NCI-H2029 (cell line): Measurements from ENCODE around the gene NOS1AP.
"Not testable (repeated sequence)": the region's sequence is repeated elsewhere in the genome, so short reads cannot be mapped to it uniquely, and the experiment has no call there.

Experiments
- DNase-seq: peaks from one replicate; lab custom pipeline; 2025; lab: John Stamatoyannopoulos, UW

The NOS1AP gene

DNA sequence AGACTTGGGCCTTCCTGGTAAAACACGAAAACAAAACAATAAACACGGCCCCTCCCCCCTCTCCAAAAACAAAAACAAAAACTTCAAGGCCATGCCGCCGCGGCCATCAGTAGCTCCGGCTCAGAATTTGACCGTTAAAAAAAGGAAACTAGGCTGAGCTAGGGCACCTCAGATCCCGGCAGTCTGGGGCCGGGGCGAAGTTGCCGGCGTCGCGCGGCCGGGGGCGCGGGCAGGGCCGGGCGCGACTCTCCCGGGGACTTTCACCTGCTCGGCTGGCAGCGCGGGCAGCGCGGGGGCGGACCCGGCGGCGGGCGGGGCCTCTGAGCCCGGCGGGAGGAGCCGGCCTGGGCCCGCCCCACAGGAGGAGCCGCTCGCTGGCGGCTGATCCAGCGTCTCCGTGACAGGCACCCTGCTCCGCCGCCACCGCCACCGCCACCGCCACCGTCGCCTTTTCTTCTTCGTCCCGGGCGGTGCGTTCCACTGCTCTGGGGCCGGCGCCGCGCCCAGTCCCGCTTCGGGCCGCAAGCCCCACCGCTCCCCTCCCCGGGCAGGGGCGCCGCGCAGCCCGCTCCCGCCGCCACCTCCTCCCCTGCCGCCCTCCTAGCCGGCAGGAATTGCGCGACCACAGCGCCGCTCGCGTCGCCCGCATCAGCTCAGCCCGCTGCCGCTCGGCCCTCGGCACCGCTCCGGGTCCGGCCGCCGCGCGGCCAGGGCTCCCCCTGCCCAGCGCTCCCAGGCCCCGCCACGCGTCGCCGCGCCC, at the start of gene NOS1AP:
Gene NOS1AP (plus strand): TSS at position 358 of the 760 bp plus-strand sequence. CDS start 487 bp downstream, outside the sequence.
- DNase-seq: peak; percentile 56

DNA sequence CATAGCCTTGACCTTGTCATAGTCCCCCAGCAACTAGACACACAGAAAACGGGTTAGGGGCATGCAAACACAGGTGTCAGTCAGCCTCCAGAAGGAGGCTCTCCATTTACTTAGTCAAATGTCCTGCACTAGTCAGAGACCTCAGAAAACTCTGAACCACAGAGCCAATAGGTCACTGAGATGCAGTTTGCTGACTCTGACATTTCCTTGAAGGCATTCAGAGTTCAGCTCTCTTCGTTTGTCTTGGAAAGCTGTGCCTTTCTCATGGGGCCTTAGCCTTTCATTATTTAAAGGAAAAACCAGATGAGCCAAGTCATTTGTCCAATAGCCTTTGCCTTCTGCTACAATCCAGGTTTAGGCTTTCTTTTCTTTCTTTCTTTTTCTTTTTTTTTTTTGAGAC, 49.3 kb upstream of the NOS1AP start:
- DNase-seq: no peak

DNA sequence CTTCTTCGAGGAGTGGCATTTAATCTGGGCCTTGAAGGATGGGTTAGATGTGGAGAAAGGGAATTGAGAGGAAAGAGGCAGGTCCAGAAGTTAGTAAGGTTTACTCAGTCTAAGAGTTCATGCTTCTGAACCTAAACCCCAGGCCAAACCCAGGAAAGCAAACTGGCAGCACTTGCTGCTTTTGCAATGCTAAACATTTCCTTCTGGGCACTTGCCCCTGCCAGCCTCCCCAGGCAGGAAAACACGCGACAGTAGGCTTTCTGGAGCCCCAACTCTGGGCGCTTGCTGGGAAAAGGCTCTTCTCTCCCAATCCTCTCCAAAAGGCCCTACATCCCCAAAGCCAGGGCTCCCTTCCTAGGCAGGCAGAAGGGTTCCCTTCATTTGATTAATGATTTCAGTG, 48.4 kb upstream of the NOS1AP start:
- DNase-seq: no peak

DNA sequence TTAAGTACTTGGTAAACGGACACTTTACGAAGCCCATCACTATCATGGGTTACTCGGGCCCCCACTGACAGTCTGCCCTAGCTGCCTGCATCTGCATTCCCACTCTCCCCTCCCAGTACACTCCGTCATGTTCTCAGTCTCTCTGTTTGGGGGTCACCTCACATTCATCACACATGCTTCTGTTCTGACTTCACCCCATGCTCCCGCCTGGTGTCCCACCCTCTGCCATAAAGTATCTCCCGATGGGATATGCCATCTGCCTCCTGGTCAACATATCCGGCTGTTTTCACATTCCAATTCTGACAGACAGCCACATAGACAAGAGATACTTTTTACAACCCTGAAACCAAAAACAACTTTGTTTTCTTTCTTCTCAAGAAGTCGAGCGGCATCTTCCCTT, 46.9 kb upstream of the NOS1AP start:
- DNase-seq: no peak

DNA sequence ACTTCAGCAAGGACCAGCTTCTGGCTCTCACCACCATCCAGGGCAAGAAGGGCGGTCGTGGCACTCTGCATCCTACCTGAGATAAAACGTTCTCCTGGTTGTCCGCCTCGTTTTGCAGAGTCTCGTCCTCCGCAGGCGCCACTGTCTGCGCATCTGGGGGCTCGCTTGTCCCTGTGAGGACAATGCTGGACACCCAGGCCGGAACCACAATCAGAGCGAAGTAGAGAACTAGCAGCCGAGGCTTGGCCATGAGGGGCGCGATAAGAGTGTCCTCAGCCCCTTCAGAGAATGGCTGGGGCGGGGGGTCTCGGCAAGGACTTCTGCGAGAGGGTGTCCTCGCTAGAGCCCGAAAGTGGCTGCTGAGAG, 46.3 kb upstream of the NOS1AP start:
- no peak for DNase-seq

DNA sequence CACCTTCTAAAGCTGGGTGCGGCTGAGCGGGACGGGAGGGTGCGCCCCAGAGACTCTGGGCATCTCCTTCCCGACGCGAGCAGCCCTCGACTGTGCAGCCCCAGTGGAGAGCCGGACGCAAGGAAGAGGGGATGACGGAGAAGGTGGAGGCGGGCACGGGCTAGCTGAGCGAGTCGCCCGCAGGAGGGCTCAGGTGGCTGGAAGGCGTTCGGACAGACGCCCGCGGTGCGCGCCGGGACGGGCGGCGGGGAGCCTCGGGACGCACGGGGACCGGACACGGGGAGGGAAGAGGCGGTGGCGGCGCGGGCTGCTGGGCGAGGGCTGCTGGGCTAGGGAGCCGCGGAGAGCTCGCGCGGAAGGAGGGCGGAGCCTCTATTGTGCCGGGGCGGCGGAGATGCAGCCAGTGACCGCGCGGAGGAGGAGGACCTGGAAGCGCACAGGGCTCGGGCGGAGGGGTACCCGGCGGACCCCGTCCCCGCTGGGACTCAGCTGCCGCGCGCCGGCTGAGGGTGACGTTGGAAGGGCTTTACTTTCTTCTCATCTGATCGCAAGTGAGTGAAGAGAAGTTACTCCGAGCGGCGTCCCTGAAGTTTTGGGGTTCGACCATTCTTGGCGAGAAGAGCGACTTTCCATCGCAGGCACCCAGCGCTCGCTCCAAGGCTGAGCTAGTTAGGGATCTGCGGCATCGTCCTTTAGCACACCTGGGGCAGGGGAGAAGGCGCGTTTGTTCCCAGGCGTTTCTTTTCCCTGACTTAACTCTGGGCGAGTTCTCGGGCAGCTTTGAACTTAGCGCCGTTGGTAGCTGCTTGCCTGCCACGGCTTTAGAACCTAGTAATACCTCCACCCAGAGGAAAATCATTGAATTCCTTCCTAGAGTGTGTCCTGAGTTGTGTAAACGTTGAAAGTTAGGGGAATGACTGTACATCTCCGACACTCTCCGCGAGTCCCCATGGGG, 45.7 kb upstream of the NOS1AP start, which contains the start of gene OLFML2B:
Gene OLFML2B (minus strand): TSS at position 323 of the 955 bp plus-strand sequence. CDS start 439 bp downstream, outside the sequence.
- peak; percentile 25 for DNase-seq

DNA sequence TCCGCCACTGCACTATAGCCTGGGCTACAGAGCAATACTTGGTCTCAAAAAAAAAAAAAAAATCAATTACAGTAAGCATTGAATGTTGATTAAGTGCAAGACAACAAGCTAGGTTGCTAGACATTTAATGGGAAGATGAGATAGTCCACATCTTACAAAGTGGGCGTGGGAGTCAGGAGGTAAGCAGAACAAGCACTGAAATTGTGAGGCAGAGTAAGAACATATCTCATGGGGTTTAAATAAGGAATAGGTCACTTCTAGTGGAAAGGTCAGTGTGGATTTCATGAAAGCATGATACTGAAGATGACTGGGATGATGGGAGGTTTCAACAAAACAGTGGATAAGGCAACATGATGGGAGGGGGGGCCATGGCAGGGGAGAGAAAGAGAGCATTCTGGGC, 44.0 kb upstream of the NOS1AP start:
- DNase-seq: no peak

DNA sequence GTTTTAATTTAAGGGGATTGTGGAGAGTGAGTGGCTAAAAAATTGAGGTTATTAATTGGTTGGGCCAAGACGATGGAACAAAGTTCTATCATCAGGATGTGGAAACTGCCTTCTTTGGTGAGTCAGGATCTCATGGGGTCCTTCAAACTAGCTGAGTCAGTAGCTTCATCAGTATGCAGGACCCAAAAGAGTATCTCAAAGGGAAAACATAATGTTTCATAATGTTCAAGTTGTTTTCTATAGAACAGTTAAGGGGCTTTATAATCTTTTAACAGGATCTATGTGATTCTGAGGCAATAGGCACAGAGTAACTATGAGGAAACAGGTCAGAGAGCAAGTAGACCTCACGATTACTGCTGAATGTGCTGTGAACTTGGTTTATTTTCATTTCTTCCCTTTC, 42.6 kb upstream of the NOS1AP start:
- DNase-seq: no peak

DNA sequence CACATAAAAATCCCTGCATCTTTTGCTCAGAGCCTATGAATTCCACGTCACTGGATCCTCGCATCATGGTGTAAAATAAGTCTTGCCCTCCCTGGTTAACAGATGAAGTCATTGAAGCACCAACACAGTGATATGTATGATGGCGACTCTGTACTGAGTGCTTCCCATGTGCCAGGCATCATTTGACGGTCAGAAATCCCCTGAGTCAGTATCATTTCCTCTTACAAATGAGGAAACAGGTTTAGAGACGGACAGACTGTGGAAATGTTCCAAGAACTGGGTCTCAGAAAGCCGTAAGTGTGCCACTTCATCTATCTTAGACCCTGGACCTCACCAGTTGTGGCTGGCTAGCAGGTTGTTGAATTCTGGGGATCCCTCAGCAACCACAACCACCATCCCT, 40.8 kb upstream of the NOS1AP start:
- no peak for DNase-seq

DNA sequence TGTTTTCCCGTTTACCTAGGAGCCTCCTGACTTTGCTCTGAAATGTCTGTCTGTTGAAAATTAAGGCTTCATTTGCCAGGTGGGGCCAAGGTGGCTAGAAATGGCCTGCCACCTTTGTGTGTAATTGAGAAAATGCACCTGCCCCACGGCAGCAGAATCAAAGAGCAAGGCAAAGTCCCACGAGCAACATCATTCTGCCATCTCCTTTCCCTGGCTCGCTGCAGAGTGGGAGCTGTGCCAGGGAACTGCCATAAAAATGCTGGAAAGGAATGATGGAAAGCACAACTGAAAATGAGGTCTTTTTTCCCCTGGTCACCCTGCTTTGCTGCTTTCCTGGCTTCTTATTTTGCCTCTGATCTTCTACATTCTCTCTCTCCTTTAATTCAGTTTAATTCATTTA, 40.3 kb upstream of the NOS1AP start:
- DNase-seq: no peak

DNA sequence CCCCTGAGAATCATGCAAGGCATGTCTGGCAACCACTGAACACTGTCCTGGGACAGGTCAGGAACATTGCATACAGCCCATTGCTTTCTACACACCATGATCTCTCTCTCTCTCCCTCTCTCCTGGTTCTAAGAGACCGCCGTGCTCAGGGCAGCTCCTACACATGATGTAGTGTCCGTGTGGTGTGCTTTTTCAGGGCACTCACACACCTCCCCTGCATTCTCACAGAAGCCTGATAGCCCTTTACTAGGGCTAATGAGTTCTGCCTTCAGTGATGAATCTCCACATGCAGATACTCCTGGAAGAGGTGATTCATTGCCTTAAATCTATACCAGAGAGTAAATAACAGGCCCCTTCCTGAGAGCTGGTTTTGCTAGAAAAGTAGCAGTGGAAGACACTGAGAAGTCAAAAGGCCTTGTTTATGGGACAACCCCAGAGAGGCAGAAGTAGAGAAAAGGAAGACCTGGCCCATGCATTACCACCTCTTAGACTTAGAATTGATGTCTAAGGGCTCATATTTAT, 38.7 kb upstream of the NOS1AP start:
- no peak for DNase-seq

DNA sequence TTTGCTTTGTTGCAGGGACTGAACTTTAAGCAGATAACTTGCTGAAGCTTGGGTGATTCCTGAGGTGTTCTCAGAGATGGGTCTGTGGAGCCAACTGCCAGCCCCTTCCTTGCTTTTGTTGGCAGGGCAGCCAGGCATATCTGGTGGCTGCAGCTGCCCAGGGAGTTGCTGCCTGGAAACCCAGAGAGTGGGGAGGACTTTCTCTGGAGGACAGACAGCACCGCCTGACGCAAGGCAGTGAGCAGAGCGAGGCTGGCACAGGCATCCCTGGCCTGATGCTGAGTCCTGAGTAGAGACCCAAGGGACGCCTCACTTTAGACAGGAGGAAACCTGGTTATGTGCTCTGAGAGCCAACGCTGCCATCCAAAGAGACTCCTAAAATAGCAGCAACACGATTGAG, 36.1 kb upstream of the NOS1AP start:
- no peak for DNase-seq

DNA sequence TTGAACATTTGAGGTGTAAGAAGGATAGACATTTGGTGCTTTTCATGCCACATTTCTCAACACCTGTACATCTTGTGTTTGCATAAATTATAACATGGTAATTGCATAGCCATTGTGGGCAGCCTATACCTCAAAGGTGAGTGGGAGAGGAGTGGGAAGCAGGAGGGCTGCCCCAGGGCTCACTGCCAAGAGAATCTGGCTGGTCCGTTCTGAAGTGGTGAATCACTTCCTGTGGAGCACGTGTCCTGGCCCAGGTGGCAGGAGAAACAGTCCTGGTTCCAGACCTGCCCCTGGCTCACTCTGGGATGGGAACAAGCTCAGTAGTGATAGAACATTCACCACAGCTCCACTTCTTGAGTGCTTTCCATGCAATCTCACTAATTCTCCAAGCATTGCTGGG, 34.2 kb upstream of the NOS1AP start:
- peak; percentile 76 for DNase-seq

DNA sequence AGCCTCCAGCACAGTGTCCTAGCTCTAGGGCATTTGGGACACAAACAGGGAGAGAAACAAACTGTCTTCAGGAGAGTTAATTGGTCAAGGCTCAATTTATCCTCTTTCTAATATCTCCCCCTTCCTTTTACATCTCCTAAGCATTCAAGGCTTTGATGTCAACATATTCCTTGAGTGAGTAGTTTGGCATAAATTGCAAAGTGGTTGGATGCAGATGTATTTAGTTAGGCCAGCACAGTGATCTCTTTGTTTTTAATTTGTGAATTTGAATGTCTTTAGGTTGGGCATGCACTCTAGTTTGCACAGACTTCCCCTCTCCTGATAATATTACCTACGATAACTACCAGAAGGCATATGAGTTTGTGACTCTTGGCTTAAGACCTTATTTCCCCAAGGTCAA, 33.3 kb upstream of the NOS1AP start:
- DNase-seq: no peak

DNA sequence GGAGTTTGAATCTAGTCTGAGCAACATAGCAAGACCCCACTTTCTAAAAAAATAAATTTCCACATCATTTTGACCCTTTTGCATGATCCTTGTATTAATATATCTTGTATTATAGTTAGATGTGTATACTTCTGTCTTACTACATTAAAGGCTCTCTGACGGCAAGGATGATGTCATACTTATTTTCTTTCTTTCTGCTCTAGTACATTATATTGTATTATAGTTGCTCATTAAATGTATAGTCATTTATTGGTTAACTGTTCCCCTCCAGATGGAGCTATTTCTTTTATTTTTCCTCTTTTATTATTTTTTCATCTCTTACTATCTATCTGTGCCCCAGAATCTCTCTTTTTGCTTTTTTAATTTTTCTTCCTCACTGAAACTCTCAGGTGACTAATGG, 30.9 kb upstream of the NOS1AP start:
- no peak for DNase-seq

DNA sequence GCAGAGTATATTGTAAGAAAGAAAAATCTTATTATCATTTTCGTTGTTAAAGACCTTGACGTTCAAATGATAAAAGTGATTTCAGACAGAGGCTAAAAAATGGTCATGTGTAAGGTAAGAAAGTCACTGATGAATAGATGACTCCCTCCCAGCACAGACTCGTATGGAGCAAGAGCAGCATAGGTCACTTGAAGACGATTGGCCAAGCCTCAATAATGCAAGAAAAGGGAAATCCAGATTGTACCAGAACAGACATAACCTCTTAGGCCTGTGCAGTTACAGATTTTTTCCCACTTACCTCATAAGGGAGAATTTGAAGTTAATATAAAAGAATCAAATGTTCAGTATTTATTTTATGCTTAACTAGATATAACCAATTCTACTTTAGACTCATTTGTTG, 29.5 kb upstream of the NOS1AP start:
- no peak for DNase-seq

DNA sequence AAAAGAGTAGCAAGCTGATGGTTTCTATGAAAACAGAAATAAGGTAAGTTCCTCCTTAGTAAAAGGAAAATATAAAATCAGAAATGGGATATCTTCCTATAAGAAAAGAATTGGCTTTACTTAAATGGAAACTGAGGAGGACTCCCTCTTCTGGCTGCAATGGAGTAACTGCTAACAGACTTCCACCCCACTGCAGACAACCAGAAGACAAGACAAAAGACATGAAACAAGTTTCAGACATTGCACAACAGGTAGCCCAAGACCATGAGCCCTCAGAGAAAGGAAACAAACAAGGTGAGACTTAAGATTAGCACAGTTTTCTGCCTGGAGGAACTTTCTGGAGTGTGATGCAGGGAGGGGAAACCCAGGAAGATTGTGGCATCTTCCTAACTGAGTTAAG, 28.8 kb upstream of the NOS1AP start:
- no peak for DNase-seq

DNA sequence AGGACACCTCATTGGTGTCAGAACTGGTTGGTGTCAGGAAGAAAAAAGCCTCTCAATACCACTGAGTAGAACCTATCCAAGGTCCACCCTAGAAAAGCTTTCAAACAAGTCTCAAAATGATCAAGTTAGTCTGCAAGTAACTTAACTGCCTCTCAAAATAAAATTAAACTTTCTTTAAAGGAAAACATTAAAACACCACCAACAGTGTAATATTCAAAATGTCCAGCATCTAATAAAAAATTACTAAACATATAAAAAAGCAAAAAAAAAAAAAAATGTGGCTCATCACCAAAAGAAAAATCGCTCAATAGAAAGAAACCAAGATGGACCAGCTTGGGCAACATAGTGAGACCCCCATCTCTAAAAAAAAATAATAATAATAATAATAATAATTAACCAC, 27.1 kb upstream of the NOS1AP start:
- no peak for DNase-seq

DNA sequence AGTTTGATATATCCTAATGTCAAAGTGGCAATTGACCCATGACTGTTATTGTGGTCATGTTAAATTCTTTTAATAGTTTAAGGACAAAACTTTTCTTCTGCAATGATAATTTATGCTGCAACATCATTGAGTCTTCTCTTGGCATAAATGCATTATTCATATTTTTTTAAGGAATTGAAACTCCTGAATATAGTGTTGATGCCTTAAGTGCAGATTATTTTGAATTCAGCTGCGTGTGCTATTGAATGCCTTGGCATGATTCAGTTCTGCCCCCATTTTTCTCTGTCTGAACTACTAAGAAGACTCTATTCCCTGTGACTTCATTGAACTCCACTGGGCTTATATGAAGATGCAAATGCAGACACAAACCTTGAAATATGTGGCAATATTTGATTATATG, 22.6 kb upstream of the NOS1AP start:
- DNase-seq: no peak

DNA sequence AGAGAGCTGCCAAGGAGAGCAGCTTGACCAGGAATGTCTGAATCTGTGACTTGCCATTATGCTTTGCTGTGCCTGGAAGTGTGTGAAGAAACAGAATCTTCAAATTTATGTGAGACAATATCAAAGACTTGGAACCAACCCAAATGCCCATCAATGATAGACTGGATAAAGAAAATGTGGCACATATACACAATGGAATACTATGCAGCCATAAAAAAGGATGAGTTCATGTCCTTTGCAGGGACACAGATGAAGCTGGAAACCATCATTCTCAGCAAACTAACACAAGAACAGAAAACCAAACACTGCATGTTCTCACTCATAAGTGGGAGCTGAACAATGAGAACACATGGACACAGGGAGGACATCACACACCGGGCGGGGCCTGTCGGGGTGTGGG, 15.5 kb upstream of the NOS1AP start:
- DNase-seq: not testable (repeated sequence)

DNA sequence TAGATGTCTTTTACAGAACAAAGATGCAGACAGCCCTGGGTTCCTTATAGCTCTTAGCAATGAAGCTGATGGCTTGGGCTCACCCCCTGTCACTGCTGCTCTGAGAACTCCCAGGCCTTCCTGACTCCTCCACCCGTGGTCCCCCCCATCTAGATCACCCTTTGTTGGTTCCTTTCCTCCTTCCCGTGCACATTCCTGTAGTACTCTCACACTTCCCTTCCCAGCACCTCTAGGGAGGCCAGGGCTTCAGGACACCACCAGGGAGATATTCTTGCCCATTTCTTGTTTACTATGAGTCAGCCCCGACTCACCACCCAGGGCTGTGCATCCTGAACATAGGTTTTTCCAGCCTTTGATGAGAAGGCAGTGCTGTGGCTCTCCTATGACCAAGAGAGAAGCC, 14.4 kb upstream of the NOS1AP start:
- no peak for DNase-seq

DNA sequence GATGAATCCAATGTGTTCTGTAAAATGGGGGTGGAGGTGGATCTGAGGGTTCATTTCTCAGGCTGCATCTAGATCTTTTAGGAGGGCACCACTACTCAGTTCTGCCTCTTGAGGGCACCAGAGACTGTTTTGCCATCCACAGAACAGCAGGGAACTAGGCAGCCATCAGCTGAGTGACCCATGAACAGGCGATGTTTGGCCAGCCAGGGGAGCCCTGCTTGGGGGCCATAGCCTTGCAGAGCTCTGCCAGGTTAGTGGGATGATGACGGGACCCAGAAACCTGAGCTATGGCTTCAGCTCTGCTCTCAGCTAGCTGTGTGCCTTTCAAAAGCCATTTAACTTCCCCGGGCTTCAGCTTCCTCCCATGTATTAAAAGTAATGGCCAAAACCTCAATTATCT, 13.4 kb upstream of the NOS1AP start:
- DNase-seq: peak; percentile 14

DNA sequence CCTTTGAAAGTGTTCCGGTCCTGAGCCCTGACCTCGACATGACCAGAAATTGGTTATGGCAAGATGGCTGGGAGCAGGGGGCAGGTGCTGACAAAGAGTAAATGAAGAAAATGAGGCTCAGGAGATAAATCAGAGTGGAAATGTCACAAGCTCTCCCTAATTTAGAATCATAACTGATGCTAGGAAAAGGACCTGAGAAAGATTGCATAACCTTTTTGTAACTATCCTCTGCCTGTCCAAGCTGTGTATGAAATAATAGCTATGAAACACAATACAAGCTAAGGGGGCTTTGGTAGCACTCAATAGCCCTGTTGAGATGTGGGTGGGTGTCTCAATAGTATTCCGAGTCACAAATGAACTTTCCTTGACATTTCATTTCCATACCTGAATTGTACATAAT, 12.9 kb upstream of the NOS1AP start:
- no peak for DNase-seq
